Loucy (cell line): ENCODE measurements around the gene MAD1L1.

ENCODE experiments used
- EZH2phosphoT487 ChIP-seq: fragments of 200-600 bp; IDR thresholded peaks from 2 replicates; pipeline ENCODE4 v1.6.1; 2018; ENCODE audit warnings: antibody characterized with exemption, mild to moderate bottlenecking, moderate library complexity, borderline replicate concordance
- TF ChIP-seq, protein P1 (sequence below): fragments of 200-600 bp; sonication (generic); conservative IDR thresholded peaks from 2 replicates; pipeline ENCODE4 v1.5.1; 2014; ENCODE audit warnings: mild to moderate bottlenecking, antibody characterized with exemption, low read length

DNA sequence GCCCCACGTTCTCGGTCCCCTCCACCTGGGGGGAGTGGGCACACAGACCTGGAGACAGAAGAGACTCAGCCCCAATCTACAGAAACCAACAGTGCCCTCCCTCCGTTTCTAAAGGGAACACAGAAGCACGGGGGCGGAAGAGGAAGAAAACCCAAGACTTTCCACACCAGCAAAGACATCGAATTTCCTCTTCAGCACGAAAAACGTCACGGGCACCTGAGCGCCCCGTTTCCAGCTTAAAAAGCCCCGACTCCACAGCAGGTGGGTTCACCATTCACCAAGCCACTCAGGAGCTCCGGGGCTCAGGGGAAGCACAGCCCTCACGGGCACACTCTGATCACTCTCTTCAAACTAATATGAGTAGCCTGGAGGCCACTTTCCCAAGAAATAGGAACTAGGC is 28.9 kb upstream of the MAD1L1 start:
- no peak for TF ChIP-seq EZH2phosphoT487
- TF ChIP-seq, protein P1, sequence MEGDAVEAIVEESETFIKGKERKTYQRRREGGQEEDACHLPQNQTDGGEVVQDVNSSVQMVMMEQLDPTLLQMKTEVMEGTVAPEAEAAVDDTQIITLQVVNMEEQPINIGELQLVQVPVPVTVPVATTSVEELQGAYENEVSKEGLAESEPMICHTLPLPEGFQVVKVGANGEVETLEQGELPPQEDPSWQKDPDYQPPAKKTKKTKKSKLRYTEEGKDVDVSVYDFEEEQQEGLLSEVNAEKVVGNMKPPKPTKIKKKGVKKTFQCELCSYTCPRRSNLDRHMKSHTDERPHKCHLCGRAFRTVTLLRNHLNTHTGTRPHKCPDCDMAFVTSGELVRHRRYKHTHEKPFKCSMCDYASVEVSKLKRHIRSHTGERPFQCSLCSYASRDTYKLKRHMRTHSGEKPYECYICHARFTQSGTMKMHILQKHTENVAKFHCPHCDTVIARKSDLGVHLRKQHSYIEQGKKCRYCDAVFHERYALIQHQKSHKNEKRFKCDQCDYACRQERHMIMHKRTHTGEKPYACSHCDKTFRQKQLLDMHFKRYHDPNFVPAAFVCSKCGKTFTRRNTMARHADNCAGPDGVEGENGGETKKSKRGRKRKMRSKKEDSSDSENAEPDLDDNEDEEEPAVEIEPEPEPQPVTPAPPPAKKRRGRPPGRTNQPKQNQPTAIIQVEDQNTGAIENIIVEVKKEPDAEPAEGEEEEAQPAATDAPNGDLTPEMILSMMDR: no peak
